ENCODE measurements around the gene CHRM2.

GRCh38 chr7:136937436-136937835 is 69.0 kb downstream of the CHRM2 start:
- TF ChIP-seq CTCF (conservative IDR thresholded peaks at IDR 0.05; ENCODE audit: low read length) = no peak
- TF ChIP-seq EZH2phosphoT487 (IDR thresholded peaks at IDR 0.05; ENCODE audit: borderline replicate concordance, low read depth, low read length) = no peak
